ENCODE data around the gene ZNF346.

ZNF346 gene

GRCh38 chr5:177094224-177095087 is 72.0 kb downstream of the ZNF346 start:
- DNase-seq (ENCODE audit: low read depth in 2 of 2), result no peak

DNA sequence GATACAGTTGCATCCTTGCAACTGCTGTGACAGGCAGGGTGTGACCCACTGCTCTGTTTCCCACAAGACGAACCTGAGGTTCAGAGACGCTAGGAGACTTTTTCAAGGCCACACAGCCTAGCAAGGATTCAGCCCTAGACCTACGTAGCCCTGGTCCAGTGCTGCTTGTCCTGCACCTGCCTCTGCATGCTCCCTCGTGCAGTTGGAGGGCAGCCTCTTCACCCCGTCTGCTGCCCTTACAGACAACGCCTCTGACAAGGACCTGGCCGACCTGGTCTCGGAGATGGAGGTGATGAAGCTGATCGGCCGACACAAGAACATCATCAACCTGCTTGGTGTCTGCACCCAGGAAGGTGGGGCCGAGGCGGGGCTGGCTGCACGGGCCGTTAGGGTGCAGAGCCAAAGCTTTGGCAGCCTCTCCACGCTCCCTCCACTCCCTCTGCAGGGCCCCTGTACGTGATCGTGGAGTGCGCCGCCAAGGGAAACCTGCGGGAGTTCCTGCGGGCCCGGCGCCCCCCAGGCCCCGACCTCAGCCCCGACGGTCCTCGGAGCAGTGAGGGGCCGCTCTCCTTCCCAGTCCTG is 72.7 kb downstream of the ZNF346 start:
- DNase-seq (ENCODE audit: low read depth in 2 of 2), result no peak

DNA sequence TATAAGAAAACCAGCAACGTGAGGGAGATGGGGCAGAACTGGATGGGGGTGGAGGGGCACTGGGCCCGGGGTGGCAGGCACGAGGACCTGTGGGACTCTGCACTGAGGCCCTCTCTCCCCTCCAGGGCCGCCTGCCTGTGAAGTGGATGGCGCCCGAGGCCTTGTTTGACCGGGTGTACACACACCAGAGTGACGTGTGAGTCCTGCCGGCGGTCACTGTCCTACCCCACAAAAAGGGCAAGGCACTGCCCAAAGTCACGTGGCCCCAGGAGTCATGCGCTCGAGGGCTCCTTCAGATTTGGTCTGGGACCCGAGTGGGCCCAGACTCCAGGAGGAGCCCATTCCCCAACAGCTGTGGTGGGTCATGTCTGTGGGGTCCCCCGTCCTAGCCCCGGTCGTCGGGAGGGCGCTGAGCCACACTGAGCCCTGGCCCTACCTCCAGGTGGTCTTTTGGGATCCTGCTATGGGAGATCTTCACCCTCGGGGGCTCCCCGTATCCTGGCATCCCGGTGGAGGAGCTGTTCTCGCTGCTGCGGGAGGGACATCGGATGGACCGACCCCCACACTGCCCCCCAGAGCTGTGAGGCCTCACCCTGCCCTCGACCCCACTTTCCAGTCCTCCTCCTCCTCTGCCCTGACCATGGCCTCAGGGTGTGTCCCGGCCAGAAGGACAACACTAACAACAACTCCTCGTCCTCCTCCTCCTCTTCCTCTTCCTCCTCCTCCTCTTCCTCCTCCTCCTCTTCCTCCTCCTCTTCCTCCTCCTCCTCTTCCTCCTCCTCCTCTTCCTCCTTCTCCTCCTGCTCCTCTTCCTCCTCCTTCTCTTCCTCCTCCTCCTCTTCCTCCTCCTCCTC is 73.9 kb downstream of the ZNF346 start:
- no peak for DNase-seq (ENCODE audit: low read depth in 2 of 2)

- DNase-seq (ENCODE audit: low read depth in 2 of 2), result no peak
These were observed 74.8 kb downstream of the ZNF346 start for GRCh38 chr5:177097016-177097985.

DNA sequence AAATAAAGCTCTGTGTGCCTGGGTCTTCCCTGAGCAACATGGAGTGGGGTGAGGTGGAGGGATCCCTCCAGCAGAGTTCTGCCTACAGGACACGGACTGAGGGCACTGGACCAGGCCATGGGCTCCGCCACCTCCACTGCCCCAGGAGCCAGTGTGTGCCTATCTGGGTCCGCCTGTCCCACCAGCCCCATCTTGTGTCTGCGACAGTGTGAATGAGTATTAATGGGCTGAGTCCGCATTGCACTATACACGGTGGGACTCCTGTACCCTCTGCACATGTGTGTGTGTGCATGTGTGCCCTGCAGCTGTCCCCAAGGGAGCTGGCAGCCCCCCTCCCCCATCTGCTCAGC is 75.6 kb downstream of the ZNF346 start:
- no peak for DNase-seq (ENCODE audit: low read depth in 2 of 2)

- no peak for DNase-seq (ENCODE audit: low read depth in 2 of 2)
These were observed 76.1 kb downstream of the ZNF346 start for GRCh38 chr5:177098470-177099141.

DNA sequence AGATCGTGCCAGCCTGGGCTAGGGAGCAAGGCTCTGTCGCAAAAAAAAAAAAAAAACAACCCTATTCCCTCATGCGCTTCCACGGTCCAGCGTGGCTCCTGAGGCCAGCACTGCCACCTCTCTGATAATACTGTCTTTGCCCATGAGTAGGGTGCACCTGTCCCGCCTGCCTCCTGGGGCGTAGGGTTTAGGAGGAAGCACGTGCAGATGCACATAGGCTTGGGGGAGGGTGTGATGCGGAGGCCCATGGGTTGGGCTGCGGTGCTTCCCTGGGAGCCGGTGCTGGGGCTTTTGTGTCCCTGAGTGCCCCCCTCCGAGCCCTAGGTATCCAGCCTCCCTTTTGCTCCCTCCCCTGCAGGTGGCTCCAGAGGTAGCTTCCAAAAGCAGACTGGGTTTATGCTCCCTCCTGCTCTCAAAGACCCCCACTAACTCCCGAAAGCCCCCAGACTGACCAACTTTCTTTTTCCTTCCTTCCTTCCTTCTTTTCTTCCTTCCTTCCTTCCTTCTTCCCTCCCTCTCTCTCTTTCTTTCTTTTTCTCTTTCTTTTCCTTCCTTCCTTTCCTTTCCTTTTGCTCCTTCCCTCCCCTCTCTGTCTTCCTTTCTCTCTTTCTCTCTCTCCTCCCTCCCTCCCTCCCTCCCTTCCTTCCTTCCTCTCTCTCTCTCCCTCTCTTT is 77.1 kb downstream of the ZNF346 start:
- no peak for DNase-seq (ENCODE audit: low read depth in 2 of 2)

DNA sequence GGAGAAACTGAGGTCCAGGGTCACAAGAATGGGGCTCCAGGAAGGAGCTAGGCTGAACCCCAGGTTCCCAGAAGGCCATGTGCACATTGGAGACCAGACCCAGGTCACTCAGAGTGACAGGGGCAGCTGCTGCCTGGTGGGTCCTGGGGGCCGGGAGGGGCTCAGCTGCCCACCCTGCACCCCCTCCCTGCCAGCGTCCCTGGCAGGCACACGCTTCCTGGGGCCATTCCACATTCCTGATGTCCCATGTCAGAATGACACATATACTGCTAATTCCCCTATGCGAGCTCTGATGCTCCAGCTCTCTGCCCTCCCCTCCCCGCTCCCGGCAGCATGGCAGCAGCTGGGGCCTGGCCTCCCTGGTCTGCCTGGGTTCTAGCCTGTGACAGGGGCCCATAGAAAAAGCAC is 78.2 kb downstream of the ZNF346 start:
- DNase-seq (ENCODE audit: low read depth in 2 of 2), result no peak

DNA sequence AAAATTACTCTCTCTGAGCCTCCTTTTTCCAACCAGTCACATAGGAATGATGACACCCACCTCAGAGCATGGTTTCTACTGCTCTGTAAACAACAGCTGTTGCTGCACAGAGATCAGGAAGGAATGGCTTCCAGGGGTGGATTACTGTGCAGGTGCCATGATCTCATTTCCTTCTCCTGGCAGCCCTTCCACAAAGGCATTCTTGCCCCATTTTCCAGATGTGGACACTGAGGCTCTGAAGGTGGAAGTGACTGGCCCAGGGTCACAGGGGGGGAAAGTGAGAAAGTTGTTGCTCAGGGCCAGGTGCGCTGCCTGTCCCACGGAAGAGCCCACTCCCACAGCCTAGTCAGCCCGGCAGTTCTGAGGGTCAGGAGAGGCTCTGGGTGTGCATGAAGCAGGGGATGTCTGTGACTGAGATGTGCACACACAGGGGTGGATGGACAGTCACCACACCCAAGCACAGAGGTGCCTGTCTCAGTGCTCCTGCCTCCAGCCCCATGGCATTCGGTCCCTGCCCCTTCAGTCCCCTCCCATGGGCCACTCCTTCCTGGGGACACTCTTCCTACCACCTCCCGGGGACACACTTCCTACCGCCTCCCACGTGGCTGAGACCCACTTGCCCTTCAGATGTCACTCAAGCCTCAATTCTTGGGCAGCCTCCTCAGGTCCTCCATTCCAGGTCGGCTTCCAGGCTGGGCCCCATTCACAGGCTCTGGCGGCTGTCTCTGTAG is 81.2 kb downstream of the ZNF346 start:
- no peak for DNase-seq (ENCODE audit: low read depth in 2 of 2)

GRCh38 chr5:177105691-177106476 is 83.4 kb downstream of the ZNF346 start:
- DNase-seq (ENCODE audit: low read depth in 2 of 2), result no peak

GRCh38 chr5:177107159-177107558 is 84.7 kb downstream of the ZNF346 start:
- DNase-seq (ENCODE audit: low read depth in 2 of 2), result no peak

DNA sequence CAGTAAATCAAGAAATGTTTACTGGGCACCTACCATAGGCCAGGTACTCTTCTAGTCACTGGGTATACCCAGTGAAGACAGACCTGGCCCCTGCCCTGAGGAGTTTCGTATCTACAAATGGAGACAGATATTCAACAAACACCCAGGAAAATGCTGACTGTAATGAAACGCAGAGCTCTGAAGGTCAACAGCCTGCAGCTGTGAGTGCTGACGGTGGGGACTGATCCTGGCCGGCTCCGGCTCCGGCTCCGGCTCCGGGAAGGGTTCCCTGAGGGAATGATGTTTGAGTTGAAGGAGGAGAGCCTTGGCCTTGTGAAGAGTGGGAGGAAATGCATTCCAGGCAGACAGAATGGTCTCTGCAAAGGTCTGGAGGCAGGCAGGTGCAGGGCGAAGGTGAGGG is 87.3 kb downstream of the ZNF346 start:
- no peak for DNase-seq (ENCODE audit: low read depth in 2 of 2)

- peak; percentile 40 to 52 for DNase-seq (ENCODE audit: low read depth in 2 of 2)
These were observed 89.4 kb downstream of the ZNF346 start for GRCh38 chr5:177111720-177112394.

GRCh38 chr5:177112589-177113220 is 90.2 kb downstream of the ZNF346 start:
- DNase-seq (ENCODE audit: low read depth in 2 of 2), result no peak

- DNase-seq (ENCODE audit: low read depth in 2 of 2), result peak; percentile 58 to 67
These were observed 91.3 kb downstream of the ZNF346 start for GRCh38 chr5:177113566-177114424.

GRCh38 chr5:177116631-177117373 is 94.3 kb downstream of the ZNF346 start:
- DNase-seq (ENCODE audit: low read depth in 2 of 2), result peak; percentile 64 to 66

Data from stimulated activated CD8-positive, alpha-beta memory T cell treated with anti-CD3 and anti-CD28 coated beads, Interleukin-7, amount 100 ng/mL, for 1 hour (primary cell).